Keratinocyte (primary cell): ENCODE data around the gene CLCA4.

Experiments used
- CTCF ChIP-seq, 3 experiments: IDR thresholded peaks in 1 of 3; conservative IDR thresholded peaks in 1 of 3; optimal IDR thresholded peaks in 1 of 3; 2 replicates in 2 of 3; 3 replicates in 1 of 3; pipeline versions ENCODE3 to v1.5.1; 2011; ENCODE audit warnings: low read length in 3 of 3, mild to moderate bottlenecking in 3 of 3, moderate library complexity in 2 of 3, control low read depth in 1 of 3, inconsistent platforms in 1 of 3; ENCODE audit not compliant: insufficient read depth in 2 of 3; ENCODE audit errors: extremely low read depth in 1 of 3
- EZH2 ChIP-seq: IDR thresholded peaks from one replicate; pipeline ENCODE4 v1.6.1; 2012; ENCODE audit warnings: inconsistent platforms, mild to moderate bottlenecking, low read length, moderate library complexity

- TF ChIP-seq CTCF (optimal IDR thresholded peaks at IDR 0.05 in 1 of 3, IDR thresholded peaks at IDR 0.05 in 1 of 3, conservative IDR thresholded peaks at IDR 0.05 in 1 of 3; ENCODE audit: extremely low read depth in 1 of 3, insufficient read depth in 2 of 3, low read length in 3 of 3), result no peak
- TF ChIP-seq EZH2, result no peak
These were observed 5.0 kb upstream of the CLCA4 start for GRCh38 chr1:86541859-86542258.
